GM12878 (cell line): ENCODE measurements around the gene HK3. TPM values are rescaled to one million over a fixed set of nuclear protein-coding genes. Genes with fewer than 3 reads are reported as not detected.
"Not testable (repeated sequence)": the region's sequence is repeated elsewhere in the genome, so short reads cannot be mapped to it uniquely, and the experiment has no call there.

Experiments used
- ATAC-seq: fragments of 200-7000 bp; cut with Tn5 transposase; 3 replicates; pipeline ENCODE4 v1.9.1; 2020; ENCODE audit warnings: mild to moderate bottlenecking, moderate library complexity
- BruUV-seq: library from RNA; stranded (reverse); fragments of 400-500 nt; replicated peaks from 2 replicates; lab custom pipeline; 2021; lab: Mats Ljungman, UMichigan
- CTCF ChIA-PET: fragments of 300-600 bp; sonication (Branson Sonifier 250); formaldehyde crosslinking; extraction: SDS; loops from one replicate; lab custom pipeline; 2021; ENCODE audit warnings: inconsistent platforms; lab: Yijun Ruan, JAX
- POLR2A ChIA-PET: fragments of 350-600 bp; formaldehyde crosslinking; extraction: SDS; loops from one replicate; lab custom pipeline; 2021; ENCODE audit warnings: inconsistent platforms; lab: Charles Lee
- RAD21 ChIA-PET: fragments of 300-600 bp; sonication (Branson Sonifier 250); formaldehyde crosslinking; loops from one replicate; lab custom pipeline; 2023; ENCODE audit warnings: antibody characterized with exemption; ENCODE audit not compliant: unreplicated experiment; lab: Charles Lee
- SMC1A ChIA-PET: fragments of 300-600 bp; sonication (Branson Sonifier 250); formaldehyde crosslinking; loops from one replicate; lab custom pipeline; 2023; ENCODE audit not compliant: unreplicated experiment, uncharacterized antibody; lab: Charles Lee
- DNase-seq: peaks from one replicate; pipeline ENCODE4 v3.0.0-alpha.2; 2011; ENCODE audit warnings: low read depth, low spot score
- FAIRE-seq: peaks from 3 replicates; lab custom pipeline; 2011; peaks lifted over from hg19 to GRCh38; lab: Jason Lieb, UNC
- H2AFZ ChIP-seq: 2 replicates; pipeline ENCODE4 v1.6.0; 2011; ENCODE audit warnings: low read depth, low read length, control low read depth; ENCODE audit not compliant: control insufficient read depth
- H3K27ac ChIP-seq: 2 replicates; pipeline ENCODE4 v1.5.1; 2011; ENCODE audit warnings: control low read depth; ENCODE audit not compliant: control insufficient read depth, insufficient read depth
- H3K27me3 ChIP-seq, 2 experiments: replicated peaks in 1 of 2; 2 replicates each; pipeline versions ENCODE4 v1.6.0 to v1.6.1; 2011; ENCODE audit warnings: low read length in 1 of 2; ENCODE audit not compliant: control insufficient read depth in 2 of 2, insufficient read depth in 2 of 2
- H3K36me3 ChIP-seq, 2 experiments: 2 replicates each; pipeline ENCODE4 v1.5.1; 2011; ENCODE audit warnings: low read length in 1 of 2; ENCODE audit not compliant: control insufficient read depth in 2 of 2, insufficient read depth in 2 of 2
- H3K4me1 ChIP-seq: 2 replicates; pipeline ENCODE4 v1.6.1; 2011; ENCODE audit warnings: mild to moderate bottlenecking, low read length, moderate library complexity, mixed read lengths; ENCODE audit not compliant: control insufficient read depth, insufficient read depth
- H3K4me2 ChIP-seq: 2 replicates; pipeline ENCODE4 v1.6.0; 2011; ENCODE audit warnings: control low read depth; ENCODE audit not compliant: control insufficient read depth, insufficient read depth
- H3K4me3 ChIP-seq: fragments of 200-600 bp; sonication (generic); 2 replicates; pipeline ENCODE4 v1.5.1; 2016
- H3K79me2 ChIP-seq: 2 replicates; pipeline ENCODE4 v1.6.0; 2011; ENCODE audit warnings: low read length; ENCODE audit not compliant: control insufficient read depth, insufficient read depth
- H3K9ac ChIP-seq: 2 replicates; pipeline ENCODE4 v1.8.0; 2011; ENCODE audit warnings: low read length, control low read depth, mixed read lengths; ENCODE audit not compliant: control insufficient read depth, insufficient read depth
- H3K9me3 ChIP-seq: replicated peaks from 3 replicates; pipeline ENCODE4 v1.5.1; 2011; ENCODE audit warnings: mild to moderate bottlenecking, low read length; ENCODE audit not compliant: control insufficient read depth, insufficient read depth
- H4K20me1 ChIP-seq: 2 replicates; pipeline ENCODE4 v1.6.0; 2011; ENCODE audit not compliant: control insufficient read depth, insufficient read depth
- WGBS: methylation state at CpG from one replicate; pipeline ENCODE4 v1.1.6; 2016; ENCODE audit warnings: low lambda C conversion rate; ENCODE audit not compliant: insufficient replicate concordance, insufficient coverage; ENCODE audit errors: missing lambda C conversion rate; 5-methylcytosine and 5-hydroxymethylcytosine counted together
- in situ Hi-C: fragments of 300-500 bp; cut with MboI; formaldehyde crosslinking; loops from 9 replicates; pipeline ENCODE4 v1.14.3; 2018; ENCODE audit warnings: mixed read lengths
- intact Hi-C: fragments of 100-400 bp; cut with micrococcal nuclease; formaldehyde crosslinking; loops from one replicate; pipeline ENCODE4 v1.14.2; 2022; ENCODE audit not compliant: unreplicated experiment
- polyA plus RNA-seq, 11 experiments: library from polyadenylated mRNA; depleted of rRNA in 4 of 11; unstranded in 6 of 11; stranded (reverse) in 5 of 11; fragments of >200 nt; fragmentation: Nextera tagmentation in 4 of 11; fragmentation: Illumina TruSeq in 1 of 11; extraction: Ambion mirVana in 4 of 11; extraction: Trizol in 1 of 11; gene quantifications; 1 replicate in 1 of 11; 2 replicates in 10 of 11; pipeline versions ENCODE4 v1.2.1 to v1.2.3, GENCODE V29; 2011 to 2016; ENCODE audit warnings: inconsistent platforms in 2 of 11, missing spikeins in 2 of 11, low read depth in 1 of 11
- total RNA-seq, 4 experiments: library from RNA; depleted of rRNA in 3 of 4; stranded (reverse); fragments of >200 nt in 3 of 4; fragmentation: Illumina TruSeq in 1 of 4; extraction: Trizol in 1 of 4; gene quantifications; 2 replicates each; pipeline versions ENCODE4 v1.2.1 to v1.2.3, GENCODE V29; 2013 to 2021

The HK3 gene
- total and polyA plus RNA-seq, 10 of the 15 experiments (the other 5 are each of a cell fraction or from before 2014, with no cell fraction given), result 0.13 to 1.3 (median 0.26) TPM; not detected in 4

DNA sequence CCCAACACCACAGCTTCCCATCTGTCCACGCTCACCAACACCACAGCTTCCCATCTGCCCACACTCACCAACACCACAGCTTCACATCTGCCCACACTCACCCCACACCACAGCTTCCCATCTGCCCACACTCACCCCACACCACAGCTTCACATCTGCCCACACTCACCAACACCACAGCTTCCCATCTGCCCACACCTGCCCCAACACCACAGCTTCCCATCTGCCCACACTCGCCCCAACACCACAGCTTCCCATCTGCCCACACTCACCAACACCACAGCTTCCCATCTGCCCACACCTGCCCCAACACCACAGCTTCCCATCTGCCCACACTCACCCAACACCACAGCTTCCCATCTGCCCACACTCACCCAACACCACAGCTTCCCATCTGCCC, 26.6 kb downstream of the HK3 start:
- H3K27ac ChIP-seq, RAD21 ChIA-PET, H3K4me2 ChIP-seq, DNase-seq, BruUV-seq, POLR2A ChIA-PET, H3K36me3 ChIP-seq, H3K27me3 ChIP-seq, CTCF ChIA-PET, ATAC-seq, H4K20me1 ChIP-seq, H3K9ac ChIP-seq, intact Hi-C loops, in situ Hi-C loops, H3K9me3 ChIP-seq, H3K79me2 ChIP-seq, H2AFZ ChIP-seq, H3K4me3 ChIP-seq, FAIRE-seq, H3K4me1 ChIP-seq: not testable (repeated sequence)
- SMC1A ChIA-PET, result interaction anchor here (1.1 kb wide), 1 partner anchor 30 kb away, joined by 4 read pairs; no protein-coding TSS in a partner anchor
- WGBS, result 18% methylated on average over 2 of the region's 2 CpGs

DNA sequence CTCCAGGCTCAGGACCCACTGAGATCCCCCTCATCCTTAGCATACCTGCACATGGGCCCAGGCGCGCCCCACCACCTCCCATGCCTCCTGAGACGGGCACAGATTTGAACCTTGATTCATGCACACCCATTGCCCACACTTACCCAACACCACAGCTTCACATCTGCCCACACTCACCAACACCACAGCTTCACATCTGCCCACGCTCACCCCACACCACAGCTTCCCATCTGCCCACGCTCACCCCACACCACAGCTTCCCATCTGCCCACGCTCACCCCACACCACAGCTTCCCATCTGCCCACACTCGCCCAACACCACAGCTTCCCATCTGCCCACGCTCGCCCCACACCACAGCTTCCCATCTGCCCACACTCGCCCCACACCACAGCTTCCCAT, 28.5 kb downstream of the HK3 start:
- 28% methylated on average over 8 of the region's 10 CpGs for WGBS
- POLR2A ChIA-PET, RAD21 ChIA-PET, BruUV-seq, intact Hi-C loops, H3K79me2 ChIP-seq, in situ Hi-C loops, H3K4me1 ChIP-seq, H4K20me1 ChIP-seq, DNase-seq, ATAC-seq, CTCF ChIA-PET, H3K36me3 ChIP-seq, H3K27me3 ChIP-seq, H3K9me3 ChIP-seq, H3K4me3 ChIP-seq, H3K4me2 ChIP-seq, SMC1A ChIA-PET, H2AFZ ChIP-seq, H3K27ac ChIP-seq, H3K9ac ChIP-seq, FAIRE-seq: not testable (repeated sequence)
